Activated CD4-positive, CD25-positive, alpha-beta regulatory T cell treated with anti-CD3 and anti-CD28 coated beads, Interleukin-2, amount 50 U/mL, for 24 hours (primary cell): ENCODE data around the gene SLC46A2.
A peak's percentile ranks its signal among the peaks of the same experiment; 100 is the strongest.

Source experiments
- ATAC-seq, 2 donors: fragments of 150-1000 bp; cut with Tn5 transposase; one replicate each; pipeline ENCODE4 v1.10.0; 2021; ENCODE audit warnings: mild to moderate bottlenecking in 1 of 2, moderate library complexity in 1 of 2

SLC46A2 gene

DNA sequence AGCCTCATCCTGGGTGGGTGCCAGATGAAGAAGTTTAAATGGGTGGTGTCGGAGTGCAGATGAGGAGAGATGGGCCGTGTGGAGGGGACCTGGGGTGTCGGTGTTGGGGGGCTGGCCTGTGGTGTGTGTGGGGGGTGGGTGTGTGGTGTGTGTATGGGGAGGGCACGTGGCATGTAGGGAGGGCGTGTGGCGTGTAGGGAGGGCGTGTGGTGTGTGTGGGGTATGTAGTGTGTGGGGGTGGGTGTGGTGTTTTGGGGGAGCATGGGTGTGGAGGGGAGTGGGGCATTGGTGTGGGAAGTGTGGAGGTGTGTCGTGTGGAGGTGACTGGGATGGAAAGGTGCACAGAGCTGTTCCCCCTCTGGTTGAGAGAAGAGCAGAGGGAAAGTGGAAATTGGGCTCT lies 34.5 kb downstream of the SLC46A2 start:
- ATAC-seq: no peak

DNA sequence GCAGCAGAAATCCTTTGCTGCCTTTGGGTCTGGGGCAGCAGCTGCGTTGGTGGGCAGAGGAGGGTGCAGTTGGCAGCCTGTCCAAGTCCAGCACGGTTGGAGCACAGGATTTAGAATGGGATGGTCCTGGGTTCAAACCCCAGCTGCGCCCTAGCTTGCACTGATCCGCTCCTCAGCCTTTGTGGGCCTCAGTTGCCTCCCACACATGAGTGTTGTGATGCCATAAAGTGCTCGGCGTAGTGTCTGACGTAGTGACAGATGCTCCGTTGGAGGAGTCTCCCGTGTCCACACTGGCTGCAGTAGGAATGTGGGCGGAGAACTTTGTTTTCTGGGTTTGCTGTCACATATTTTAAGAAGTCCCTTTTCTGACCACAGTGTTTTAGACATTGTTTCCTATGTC lies 36.0 kb downstream of the SLC46A2 start:
- ATAC-seq: no peak

DNA sequence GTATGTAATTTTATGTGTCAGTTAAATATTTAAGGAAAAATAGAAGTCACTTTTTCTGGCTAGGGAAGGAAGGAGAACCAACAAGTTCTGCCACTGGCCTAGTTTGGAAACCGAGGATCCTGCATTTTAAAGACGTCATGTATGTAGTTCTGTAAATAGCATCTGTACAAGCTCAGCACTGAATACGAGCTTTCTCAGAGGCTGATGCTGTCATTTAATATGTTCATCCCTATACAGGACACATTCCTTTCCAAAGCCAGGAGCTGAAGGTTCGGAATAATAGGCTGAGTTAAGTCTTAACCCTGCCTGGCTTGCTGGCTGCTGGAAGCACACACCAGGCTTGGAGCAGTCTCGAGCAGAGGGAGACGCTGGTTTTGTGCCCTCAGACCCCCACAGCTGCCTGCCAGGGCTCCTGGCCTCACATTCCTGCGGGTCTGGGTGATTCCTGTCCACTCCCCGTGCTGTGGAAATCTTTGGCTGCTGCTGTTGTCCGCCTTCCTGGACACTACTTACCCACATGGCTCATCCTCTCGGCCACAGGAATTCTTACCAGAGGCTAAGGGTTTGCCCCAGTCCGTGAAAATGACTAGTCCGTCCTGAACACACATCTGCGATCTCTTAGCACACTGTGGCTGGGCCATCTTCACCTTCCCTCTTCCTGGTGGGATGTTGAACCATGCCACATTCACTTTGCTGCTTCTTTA lies 36.6 kb downstream of the SLC46A2 start:
- no peak for ATAC-seq

DNA sequence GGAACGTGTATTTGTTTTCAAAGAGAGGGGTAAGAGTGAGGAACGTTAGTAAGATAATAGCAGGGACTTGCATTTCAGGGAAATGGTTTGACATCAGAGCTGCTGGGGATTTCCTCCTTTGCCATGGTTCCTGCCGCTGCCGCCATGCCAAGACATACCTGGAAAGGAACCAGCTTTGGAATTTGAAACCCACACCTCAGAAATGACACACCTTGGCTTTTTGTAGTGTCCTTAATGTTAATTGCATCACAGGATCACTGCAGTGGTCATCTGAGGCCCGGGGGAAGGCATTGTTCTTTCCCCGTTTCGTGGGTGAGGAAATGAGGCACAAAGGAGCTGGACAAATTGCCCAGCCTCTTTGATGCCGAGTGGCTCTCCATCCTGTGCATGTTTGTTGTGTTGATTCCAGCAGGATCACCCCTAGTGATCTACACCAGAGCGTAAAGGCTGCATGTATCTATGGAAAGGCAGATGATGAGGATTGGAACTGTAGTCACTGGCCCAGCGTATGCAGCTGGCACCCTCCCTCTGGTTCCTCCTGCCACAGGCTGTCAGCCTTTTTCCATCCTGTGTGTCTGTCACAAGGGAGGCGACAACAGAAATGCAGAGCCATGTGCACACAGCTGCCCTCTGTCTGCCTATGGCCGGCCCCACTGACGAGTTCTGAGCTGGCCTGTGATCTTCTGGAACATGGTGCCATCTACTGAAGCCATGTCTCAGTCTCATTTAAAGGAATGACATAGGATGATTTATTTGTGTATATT lies 37.8 kb downstream of the SLC46A2 start:
- ATAC-seq: no peak

DNA sequence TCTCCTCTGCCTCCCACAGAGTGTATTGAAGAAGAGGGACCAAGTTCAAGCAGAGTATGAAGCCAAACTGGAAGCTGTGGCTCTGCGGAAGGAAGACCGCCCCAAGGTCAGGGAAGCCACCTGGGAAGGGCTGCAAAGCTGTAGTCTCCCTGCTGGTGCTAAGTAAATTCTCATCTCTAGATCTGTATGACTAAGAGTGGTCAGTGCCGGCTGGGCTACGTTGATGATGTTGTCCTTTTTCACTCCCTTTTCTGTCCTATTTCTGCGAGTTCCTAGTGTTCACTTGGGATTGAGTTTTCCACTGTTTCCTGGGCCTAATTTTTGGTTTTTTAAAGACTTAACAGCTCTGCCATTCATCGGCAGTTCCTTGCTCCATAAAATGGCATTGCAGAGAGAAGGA lies 39.8 kb downstream of the SLC46A2 start:
- no peak for ATAC-seq

DNA sequence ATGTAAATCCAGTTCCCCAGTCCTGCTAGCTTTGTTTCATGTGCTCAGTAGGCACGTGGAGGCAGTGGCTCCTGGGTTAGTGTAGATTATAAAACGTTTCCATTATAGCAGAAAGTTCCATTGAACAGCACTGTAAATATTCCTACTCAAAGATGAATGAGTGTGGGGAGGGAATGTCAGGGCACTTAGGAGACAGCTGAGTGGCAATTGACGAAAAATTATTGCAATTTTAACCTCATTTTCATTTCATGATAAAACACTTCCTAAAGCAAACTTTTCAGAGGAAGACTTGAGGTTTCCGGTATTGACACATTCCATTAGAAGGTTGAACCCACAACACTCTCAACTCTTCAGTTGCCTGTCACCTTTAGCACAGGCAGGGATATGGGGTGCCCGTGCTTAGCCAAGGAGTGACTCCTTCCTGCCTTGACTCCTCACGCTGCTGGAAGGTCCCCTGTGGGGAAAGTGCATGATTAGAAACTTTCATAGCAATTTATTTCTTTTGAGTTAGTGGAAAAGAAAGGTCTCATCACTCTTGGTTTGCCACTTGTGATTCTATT lies 41.2 kb downstream of the SLC46A2 start:
- no peak for ATAC-seq

DNA sequence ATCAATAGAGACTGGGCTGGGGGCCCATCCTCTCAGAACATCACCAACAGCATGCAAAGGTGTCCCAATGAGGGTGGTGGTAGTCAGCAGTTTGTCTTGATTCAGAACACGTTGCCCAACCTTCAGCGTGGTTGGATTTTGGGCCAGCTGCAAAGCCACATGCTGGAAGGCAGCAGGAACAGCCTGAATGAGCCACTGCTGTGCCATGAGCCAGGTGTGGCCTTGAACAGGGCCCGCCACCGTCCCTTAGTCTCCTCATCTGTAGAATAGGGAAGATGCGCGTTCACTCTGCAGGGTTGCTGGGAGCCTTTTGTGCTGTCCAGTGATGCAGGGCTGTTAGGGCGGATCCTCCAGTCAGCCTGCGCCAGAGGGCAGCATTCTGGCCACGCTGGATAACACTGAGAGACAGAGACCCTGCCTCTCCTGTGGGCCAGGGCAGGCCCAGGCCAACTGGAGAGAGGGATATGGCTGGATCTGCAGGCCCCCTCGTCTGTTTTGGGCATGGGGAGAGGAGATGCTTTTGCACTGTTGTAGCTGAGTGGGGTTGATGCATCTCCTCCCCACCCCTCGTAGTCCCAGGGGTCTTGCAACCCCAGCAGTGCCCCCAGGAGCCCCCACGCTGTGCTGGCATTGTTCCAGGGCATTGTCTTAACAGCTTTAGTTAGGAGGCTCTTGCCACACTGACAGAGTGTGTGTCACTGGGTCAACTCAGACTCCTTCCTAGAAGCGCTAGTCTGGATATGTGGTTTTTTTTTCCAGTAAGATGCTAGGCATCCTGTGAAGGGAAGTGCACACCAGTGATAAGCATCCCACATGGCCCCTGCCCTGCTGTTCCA lies 42.1 kb downstream of the SLC46A2 start:
- ATAC-seq: no peak

DNA sequence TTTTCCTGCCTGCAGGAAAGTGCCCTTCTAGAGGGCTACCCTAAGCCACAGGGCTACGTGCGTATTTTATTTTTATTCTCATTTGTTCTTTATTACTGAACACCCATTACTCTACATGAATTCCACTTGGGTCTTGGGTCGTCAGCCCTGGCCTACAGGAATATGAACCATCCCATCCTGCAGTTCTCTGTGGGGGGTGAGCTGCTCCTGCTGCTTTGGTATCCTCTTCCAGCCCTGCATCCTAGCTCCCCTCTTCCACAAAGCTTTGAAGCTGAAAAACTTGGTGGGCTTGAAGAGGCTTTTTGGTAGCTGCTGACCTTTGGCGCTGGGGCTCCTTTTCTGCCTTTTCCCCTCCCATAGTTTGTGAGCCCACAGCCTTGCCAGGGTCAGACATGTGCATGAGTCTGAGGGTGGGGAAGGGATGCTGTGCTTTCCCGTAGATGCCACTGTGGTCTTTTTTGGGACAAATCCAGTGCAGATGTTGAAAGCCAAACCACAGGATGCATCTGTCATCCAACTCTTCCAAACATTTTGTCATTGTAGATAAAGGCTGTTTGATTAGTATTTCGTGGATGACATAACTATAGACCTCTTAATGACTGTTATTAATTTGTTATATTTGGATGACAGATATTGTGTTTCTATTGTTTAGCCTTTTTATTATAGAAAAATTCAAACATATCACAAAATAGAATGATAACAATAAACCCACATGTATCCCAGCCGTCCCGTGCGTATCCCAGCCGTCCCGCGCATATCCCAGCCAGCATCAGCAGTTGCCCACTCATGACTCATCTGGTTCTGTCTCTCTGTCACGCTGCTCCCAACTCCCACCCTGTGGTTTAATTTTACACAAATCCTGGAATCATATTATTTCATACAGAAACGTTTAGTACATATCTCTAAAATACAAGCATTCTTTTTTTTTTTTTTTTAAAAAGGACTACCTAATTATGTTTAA lies 43.9 kb downstream of the SLC46A2 start:
- no peak for ATAC-seq

DNA sequence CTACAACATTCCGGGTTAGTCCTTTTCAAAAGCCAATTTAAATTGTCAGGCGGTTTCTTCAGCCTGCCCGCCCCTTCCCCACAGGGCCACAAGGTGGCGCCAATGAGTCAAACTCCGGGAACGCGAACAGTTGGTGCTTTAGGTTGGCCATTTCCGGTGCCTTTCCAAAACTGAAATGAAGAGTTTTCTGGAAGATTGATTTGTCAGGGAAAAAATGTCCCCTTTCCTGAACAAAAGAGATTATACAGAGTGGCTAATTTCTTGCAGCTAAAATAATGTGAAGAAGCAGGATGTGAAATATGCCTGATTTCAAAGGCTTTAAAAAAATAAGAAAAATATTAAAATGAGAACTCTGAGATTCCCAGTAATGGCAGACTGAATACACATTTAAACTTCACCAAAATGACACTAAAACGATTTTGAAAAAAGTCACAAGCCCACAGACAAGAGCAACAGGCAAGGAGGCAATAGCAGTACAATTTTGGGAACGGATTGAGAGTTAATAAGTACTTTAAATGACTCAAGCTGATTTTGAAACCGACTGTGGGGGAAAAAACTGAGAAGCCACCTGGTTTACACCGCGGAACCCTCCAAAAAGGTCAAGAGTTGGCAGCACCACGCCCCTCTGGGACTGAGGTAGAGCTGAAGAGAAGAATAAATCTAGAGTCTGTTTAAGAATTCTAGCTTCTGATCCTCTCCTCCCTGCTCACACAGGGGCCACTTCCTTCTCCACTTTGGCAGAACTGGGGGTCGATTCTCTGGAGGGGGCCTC lies 45.7 kb downstream of the SLC46A2 start:
- ATAC-seq: peak; percentile 55 to 63

DNA sequence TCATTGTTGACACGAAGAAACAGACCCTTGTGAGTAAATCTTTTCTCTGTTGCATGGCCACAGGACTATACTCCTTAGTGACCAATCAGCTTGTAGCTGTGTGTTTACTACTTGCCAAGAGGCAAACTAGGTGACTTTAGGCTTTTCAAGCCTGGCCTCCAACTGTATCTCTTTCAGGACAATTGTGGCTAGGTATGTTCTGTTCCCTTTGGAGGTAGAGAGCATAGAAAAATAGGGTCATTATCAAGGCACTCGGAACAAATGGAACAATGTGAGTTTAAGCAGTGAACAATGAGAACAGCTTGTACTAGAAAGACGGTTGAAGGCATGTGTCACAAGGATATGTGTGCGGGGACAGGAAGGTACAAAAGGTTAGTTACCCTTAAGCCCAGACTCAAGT lies 48.1 kb downstream of the SLC46A2 start:
- ATAC-seq: no peak

DNA sequence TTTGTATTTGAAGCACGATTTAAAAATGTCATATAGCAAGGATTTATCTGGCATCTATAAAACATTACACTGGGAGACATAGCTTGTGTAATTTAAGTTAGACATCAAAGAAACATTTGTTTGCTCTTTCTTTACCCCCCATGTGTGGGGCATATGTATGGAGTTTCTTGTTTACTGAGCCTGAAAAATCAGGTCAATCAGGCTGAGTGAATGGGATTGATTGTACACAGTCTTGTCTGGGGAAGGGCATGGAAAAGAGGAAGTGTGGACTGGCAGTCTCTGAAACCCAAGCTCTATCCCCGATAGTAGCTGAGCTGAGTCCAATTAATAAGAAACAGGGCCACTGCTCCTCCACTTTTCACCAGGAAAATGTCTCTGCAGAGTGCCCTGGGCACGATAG lies 49.4 kb downstream of the SLC46A2 start:
- no peak for ATAC-seq

DNA sequence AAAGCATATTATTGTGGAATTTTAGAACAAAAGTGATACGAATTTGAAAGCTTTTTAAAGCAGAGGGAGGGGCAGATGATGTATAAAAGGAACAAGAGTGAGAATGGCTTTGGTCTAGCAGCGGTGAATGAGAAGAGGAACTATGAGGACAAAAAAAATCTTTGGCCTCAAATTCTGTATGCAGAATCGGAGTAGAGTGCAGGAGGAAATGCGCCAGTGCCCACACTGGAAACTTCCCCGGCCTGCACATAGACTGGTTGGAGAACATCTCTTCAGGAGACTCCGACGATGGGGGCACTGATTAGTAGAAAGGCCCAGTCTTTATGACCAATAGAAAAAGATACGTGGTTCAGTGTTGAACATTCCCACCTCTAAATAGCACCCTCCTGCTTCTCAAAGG lies 51.3 kb downstream of the SLC46A2 start:
- ATAC-seq: no peak

DNA sequence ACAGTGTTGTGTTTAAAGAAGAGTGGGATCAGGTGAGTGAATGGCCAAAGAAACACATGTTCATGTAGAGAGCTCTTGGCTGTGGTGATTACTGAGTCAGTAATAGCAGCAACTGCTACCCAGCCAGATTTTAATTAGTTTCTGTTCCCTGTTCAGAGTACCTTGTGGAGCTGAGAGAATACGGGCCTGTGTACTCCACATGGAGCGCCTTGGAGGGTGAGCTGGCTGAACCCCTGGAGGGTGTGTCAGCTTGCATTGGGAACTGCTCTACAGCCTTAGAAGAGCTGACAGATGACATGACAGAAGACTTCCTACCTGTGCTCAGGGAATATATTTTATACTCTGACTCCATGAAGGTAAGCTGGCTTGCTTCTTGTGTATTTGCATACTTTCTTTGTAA lies 52.3 kb downstream of the SLC46A2 start:
- no peak for ATAC-seq

DNA sequence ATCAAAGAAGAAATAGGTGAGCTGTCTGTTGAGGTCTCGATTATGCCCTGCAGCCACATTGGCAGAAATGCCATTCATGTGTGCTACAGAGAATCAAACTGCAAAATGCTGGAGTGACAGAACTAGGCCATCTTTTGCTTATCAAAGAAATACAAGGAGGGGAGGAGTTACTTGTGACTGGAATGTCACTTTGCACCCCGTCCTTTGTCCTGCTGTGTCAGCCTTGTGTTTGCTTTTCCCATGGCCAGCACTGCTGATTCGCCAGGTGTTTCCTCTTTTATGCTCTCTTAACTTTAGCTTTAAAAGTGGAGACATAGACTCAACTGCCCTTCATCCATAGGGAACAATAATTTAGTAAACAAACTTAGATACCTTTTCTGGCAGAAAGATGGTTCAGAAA lies 54.3 kb downstream of the SLC46A2 start:
- no peak for ATAC-seq

DNA sequence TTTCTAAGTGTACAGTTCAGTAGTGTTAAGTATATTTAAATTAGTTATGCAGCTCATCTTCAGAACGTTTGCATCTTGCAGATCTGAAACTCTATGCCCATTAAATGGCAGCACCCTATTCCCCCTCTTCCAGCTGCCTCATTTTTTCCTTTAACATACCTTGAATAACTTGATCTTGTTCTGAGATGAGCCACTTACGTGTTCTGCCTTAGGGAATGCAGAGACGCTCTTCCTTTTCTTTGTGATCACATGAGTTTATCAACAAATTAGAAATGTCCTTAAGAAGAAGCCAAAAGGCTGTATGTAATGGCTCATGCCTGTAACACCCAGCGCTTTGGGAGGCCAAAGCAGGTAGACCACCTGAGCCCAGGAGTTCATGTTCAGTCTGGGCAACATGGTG lies 57.6 kb downstream of the SLC46A2 start:
- no peak for ATAC-seq

DNA sequence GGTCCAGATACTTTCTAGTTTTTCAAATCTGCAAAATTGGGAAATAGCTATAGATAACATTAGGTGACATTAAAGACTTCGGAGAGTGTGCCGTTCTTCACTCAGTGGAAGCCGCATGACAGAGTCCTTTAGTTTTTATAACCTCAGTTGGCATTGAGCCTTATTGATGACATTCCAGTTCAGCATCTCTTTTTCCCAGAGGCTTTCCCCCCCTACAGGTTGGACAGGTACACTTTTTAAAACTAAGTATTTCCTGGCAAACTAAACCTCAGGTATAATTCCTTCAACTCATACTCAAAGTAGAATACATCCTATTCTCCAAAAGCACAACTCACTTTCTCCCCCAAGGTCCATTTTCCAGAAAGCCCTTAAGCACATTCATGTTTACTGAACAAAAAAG lies 58.7 kb downstream of the SLC46A2 start:
- ATAC-seq: no peak

DNA sequence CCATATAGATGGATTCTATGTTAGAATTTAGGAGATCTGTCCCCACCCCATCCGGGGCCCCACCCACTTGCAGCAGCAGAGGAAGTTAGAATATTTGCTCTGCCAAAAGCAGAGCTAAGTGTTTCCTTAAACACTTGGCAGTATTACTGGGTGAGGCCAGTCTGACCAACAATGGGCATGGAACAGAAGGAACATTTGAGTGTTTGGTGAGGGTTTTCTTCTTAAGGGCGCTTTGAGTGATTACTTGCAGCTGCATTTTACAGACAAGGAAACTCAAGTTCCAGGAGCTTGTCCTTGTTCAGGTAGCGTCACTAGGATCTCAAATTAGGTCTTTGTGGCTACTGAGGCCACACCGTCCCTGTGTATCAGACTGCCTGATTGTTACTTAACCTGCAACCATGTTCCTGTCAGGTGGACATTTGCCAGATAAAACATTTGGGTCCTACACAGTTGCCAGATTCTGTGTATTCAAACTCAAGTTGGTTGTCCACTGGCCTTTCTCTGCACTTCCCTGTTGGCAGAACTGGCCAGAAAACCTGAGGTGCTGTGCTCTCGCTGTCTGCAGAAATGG lies 59.3 kb downstream of the SLC46A2 start:
- no peak for ATAC-seq
